ENCODE data around the gene GTPBP4. TPM values are rescaled to one million over a fixed set of nuclear protein-coding genes. Genes with fewer than 3 reads are reported as not detected.

The GTPBP4 gene
- total and polyA plus RNA-seq, 2 donors from 2014 or later = 18.9 to 37.1 TPM

DNA sequence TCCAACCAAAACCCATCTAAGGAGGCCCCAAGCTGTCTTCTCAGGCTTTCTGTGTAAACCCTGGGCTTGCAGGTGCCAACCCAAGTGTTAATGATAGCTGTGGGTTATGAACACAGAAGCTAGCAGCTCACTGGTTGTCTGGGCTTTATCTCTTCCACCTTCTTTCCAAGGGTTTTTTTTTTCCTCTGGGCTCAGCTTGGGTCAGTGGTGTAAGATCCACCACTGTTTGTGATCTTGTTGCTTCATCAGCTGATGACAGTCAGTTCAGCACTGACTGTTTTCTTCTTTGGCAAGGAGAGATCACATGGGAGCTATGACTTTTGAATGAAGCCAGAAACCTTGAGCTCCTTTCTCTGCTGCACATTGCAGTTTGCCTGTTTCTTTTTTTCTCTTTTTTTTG, 4.6 kb downstream of the GTPBP4 start:
- intact Hi-C loops (cut with DNase I) = no loop called here

DNA sequence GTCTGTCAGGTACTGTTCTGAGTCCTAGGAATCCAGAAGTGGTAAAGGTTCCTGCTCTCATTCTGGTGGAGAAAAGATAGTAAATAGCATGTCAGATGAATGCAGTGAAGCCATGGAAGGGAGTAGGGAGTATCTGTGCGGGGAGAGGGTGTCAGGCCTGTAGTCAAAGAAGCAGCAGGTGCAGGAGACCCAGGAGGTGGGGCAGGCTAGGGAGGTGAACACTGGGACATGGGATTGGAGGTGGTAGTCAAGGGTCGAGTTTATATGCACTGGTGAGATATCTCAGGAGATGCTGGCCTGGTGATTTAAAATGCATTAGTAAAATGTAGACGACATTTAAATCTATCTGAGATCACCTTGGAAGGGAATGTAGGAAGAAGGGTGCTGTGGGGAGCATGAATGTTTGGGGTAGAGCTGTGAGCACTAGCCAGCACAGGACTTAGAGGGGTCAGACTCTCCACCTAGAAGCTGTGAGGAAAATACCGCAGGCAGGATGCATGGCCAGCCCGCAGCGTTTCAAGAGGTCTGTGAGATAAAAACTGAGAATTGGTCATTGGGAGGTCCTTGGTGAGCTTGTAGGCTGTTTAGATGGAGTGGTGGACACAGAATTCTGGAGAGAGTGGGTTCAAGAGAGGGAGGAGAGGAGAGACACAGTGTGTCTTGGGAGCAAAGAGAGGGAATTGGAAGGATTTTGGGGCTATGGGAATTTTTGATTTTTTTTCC, 6.8 kb downstream of the GTPBP4 start:
- intact Hi-C loops (cut with DNase I) = no loop called here
- TF ChIP-seq, protein P1, sequence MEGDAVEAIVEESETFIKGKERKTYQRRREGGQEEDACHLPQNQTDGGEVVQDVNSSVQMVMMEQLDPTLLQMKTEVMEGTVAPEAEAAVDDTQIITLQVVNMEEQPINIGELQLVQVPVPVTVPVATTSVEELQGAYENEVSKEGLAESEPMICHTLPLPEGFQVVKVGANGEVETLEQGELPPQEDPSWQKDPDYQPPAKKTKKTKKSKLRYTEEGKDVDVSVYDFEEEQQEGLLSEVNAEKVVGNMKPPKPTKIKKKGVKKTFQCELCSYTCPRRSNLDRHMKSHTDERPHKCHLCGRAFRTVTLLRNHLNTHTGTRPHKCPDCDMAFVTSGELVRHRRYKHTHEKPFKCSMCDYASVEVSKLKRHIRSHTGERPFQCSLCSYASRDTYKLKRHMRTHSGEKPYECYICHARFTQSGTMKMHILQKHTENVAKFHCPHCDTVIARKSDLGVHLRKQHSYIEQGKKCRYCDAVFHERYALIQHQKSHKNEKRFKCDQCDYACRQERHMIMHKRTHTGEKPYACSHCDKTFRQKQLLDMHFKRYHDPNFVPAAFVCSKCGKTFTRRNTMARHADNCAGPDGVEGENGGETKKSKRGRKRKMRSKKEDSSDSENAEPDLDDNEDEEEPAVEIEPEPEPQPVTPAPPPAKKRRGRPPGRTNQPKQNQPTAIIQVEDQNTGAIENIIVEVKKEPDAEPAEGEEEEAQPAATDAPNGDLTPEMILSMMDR (IDR thresholded peaks at IDR 0.05; ENCODE audit: borderline replicate concordance, extremely low read depth, insufficient read depth) = no peak
- Histone ChIP-seq H3K36me3 (ENCODE audit: control insufficient read depth in 2 of 3, insufficient read depth in 3 of 3, low read length in 3 of 3) (peaks cover 7 to 46% (median 28%) of the 10 kb centered on the region in 3 donors), H3K4me1 (ENCODE audit: control insufficient read depth in 2 of 3, insufficient read depth in 2 of 3, low read depth in 1 of 3, low read length in 3 of 3) (no peaks in the 10 kb centered on the region), H3K27ac (ENCODE audit: low read depth in 2 of 2, low read length in 2 of 2) (no peak overlapping the region), H3K9me3 (ENCODE audit: control insufficient read depth in 2 of 3, insufficient read depth in 1 of 3, low read length in 3 of 3) (no peaks in the 10 kb centered on the region), H3K27me3 (ENCODE audit: control insufficient read depth, insufficient read depth, low read length) (no peaks in the 10 kb centered on the region), H3K9ac (ENCODE audit: low read length in 3 of 3) (no peak overlapping the region), H3K4me3 (ENCODE audit: low read length in 3 of 3) (no peak overlapping the region)
- FAIRE-seq (no peak), DNase-seq (no peak)

More for the DNA sequence above, 4.6 kb downstream of the GTPBP4 start:
- FAIRE-seq (no peak), DNase-seq (no peak)
- Histone ChIP-seq H3K4me1 (ENCODE audit: control insufficient read depth in 2 of 3, insufficient read depth in 2 of 3, low read depth in 1 of 3, low read length in 3 of 3) (peaks cover 0 to 4% (median 4%) of the 10 kb centered on the region in 3 donors), H3K9ac (ENCODE audit: low read length in 3 of 3) (no peak overlapping the region), H3K36me3 (ENCODE audit: control insufficient read depth in 2 of 3, insufficient read depth in 3 of 3, low read length in 3 of 3) (peaks cover 7 to 33% (median 20%) of the 10 kb centered on the region in 3 donors), H3K9me3 (ENCODE audit: control insufficient read depth in 2 of 3, insufficient read depth in 1 of 3, low read length in 3 of 3) (no peaks in the 10 kb centered on the region), H3K27ac (ENCODE audit: low read depth in 2 of 2, low read length in 2 of 2) (no peak overlapping the region), H3K4me3 (ENCODE audit: low read length in 3 of 3) (no peak overlapping the region), H3K27me3 (ENCODE audit: control insufficient read depth, insufficient read depth, low read length) (no peaks in the 10 kb centered on the region)
- TF ChIP-seq, protein P1 (IDR thresholded peaks at IDR 0.05; ENCODE audit: borderline replicate concordance, extremely low read depth, insufficient read depth) = no peak

DNA sequence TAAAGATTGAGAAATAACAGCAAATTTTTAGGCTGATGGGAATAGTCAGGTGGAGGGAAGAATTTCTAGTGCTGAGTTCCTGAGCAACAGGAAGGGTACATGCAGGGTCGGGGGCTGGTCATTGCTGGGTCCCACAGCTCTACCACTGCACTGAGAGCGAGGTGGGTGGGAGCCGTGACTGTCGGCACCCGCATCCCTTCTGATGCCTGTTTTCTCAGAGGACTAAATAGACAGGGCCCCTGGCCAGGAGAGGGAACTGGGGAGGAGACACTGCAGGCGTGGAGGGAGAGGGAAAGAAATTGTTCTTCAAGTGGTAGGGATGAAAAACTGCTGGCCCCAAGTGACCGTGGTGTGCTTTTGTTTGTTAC, 7.3 kb downstream of the GTPBP4 start:
- Histone ChIP-seq H3K4me1 (ENCODE audit: control insufficient read depth in 2 of 3, insufficient read depth in 2 of 3, low read depth in 1 of 3, low read length in 3 of 3) (no peaks in the 10 kb centered on the region), H3K27me3 (ENCODE audit: control insufficient read depth, insufficient read depth, low read length) (no peaks in the 10 kb centered on the region), H3K27ac (ENCODE audit: low read depth in 2 of 2, low read length in 2 of 2) (no peak overlapping the region), H3K36me3 (ENCODE audit: control insufficient read depth in 2 of 3, insufficient read depth in 3 of 3, low read length in 3 of 3) (peaks cover 9 to 50% (median 31%) of the 10 kb centered on the region in 3 donors), H3K9ac (ENCODE audit: low read length in 3 of 3) (no peak overlapping the region), H3K9me3 (ENCODE audit: control insufficient read depth in 2 of 3, insufficient read depth in 1 of 3, low read length in 3 of 3) (no peaks in the 10 kb centered on the region), H3K4me3 (ENCODE audit: low read length in 3 of 3) (no peak overlapping the region)
- FAIRE-seq (no peak), DNase-seq (no peak)
- intact Hi-C loops (cut with DNase I) = no loop called here
- TF ChIP-seq, protein P1 (IDR thresholded peaks at IDR 0.05; ENCODE audit: borderline replicate concordance, extremely low read depth, insufficient read depth) = no peak
